ENCODE measurements around the gene CAMKK2.

The CAMKK2 gene

DNA sequence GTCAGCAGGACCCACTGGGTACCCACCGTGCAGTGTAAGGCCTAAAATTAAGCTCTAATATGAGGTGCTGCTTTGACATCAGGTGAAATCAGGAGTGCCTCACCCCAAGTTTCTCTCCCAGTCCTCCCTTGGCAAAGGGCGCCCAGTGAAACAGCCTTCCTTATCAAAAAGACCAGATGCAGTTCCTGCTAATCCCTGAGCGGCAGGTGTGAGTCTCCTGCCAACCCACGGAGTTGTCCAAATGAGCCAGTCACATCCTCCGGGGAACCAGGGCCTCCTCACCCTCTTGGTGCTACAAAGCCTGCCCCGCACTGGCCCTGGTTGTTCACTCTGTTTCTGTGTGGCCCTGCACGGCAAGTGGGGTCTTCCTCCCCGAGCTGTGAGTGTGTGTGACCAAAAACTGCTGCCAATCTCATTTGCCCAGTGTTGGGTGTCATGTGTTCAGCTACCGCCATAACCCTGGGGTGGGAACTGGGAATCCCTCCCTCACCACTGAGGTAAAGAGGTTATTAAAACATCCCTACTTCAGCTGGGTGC, 106.8 kb downstream of the CAMKK2 start:
- DNase-seq: no peak

GRCh38 chr12:121189131-121189530, 107.4 kb downstream of the CAMKK2 start:
- DNase-seq: no peak

DNA sequence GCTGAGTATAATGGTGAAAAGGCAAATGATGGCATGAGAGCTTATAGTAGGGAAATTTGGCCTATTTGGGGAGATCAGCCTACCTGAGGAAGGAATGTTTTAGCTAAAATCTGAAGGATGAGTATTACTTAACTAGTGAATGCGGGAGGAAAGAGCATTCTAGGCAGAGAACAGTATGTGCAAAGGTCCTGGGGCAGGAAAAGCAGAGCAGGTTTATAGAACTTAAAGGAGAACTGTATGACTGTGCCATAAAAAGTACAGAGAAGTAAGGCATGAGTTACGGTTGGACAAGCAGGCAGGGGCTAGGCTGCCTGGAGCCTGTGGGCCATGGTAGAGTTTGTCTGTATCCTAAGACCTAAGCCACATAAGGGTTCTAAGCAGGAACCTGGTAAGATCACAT, 108.3 kb downstream of the CAMKK2 start:
- DNase-seq: no peak

Data from NCI-H2107 (cell line).